Panc1 (cell line): ENCODE results near the gene VAC14. TPM values are rescaled to one million over a fixed set of nuclear protein-coding genes. Genes with fewer than 3 reads are reported as not detected.
A peak's percentile ranks its signal among the peaks of the same experiment; 100 is the strongest.

Experiments used
- ATAC-seq: fragments of 200-7000 bp; cut with Tn5 transposase; 2 replicates; pipeline ENCODE4 v1.9.1; 2020; ENCODE audit warnings: mild to moderate bottlenecking, moderate library complexity
- BruUV-seq: library from RNA; stranded (reverse); fragments of 400-500 nt; replicated peaks from 2 replicates; lab custom pipeline; 2021; lab: Mats Ljungman, UMichigan
- CTCF ChIA-PET: fragments of 300-600 bp; sonication (Branson Sonifier 250); formaldehyde crosslinking; loops from one replicate; lab custom pipeline; 2022; ENCODE audit warnings: antibody characterized with exemption; lab: Charles Lee
- POLR2A ChIA-PET: fragments of 300-600 bp; sonication (Branson Sonifier 250); formaldehyde crosslinking; loops from one replicate; lab custom pipeline; 2022; ENCODE audit warnings: antibody characterized with exemption; lab: Charles Lee
- DNase-seq: peaks from one replicate; pipeline ENCODE4 v3.0.0-alpha.2; 2010; ENCODE audit warnings: low read depth, low spot score
- H3K27ac ChIP-seq: 2 replicates; pipeline ENCODE4 v1.5.1; 2011; ENCODE audit warnings: mild to moderate bottlenecking, low read length, inconsistent platforms
- H3K27me3 ChIP-seq: fragments of 200-500 bp; sonication (Bioruptor generic); 2 replicates; pipeline ENCODE4 v1.6.0; 2014; ENCODE audit warnings: low read length, inconsistent platforms; ENCODE audit not compliant: control insufficient read depth, insufficient read depth
- H3K36me3 ChIP-seq: fragments of 200-500 bp; sonication (Bioruptor generic); 2 replicates; pipeline ENCODE4 v1.5.1; 2014; ENCODE audit warnings: inconsistent platforms, mild to moderate bottlenecking, low read length, moderate library complexity; ENCODE audit not compliant: control insufficient read depth, insufficient read depth
- H3K4me1 ChIP-seq: 2 replicates; pipeline ENCODE4 v1.5.1; 2011; ENCODE audit warnings: inconsistent platforms, mild to moderate bottlenecking, low read length, moderate library complexity; ENCODE audit not compliant: control insufficient read depth, insufficient read depth
- H3K4me3 ChIP-seq, 2 experiments: 2 replicates each; pipeline ENCODE4 v1.5.1; 2011 to 2012; ENCODE audit warnings: low read depth in 2 of 2, low read length in 2 of 2, mild to moderate bottlenecking in 2 of 2, inconsistent platforms in 1 of 2, moderate library complexity in 1 of 2
- H3K9me3 ChIP-seq: fragments of 200-500 bp; sonication (Bioruptor generic); 2 replicates; pipeline ENCODE4 v1.5.1; 2014; ENCODE audit warnings: low read depth, mild to moderate bottlenecking, inconsistent platforms, low read length, moderate library complexity; ENCODE audit not compliant: control insufficient read depth, insufficient read depth
- POLR2AphosphoS5 ChIP-seq: IDR thresholded peaks from 2 replicates; pipeline ENCODE4 v1.6.1; 2012; ENCODE audit warnings: mild to moderate bottlenecking, low read depth, low read length, moderate library complexity
- SIN3A ChIP-seq: IDR thresholded peaks from 2 replicates; pipeline ENCODE4 v1.6.1; 2012; ENCODE audit warnings: low read depth, mild to moderate bottlenecking, low read length, moderate library complexity, borderline replicate concordance; ENCODE audit not compliant: insufficient read depth
- TCF7L2 ChIP-seq: IDR thresholded peaks from 2 replicates; pipeline ENCODE4 v1.6.1; 2011; ENCODE audit warnings: mild to moderate bottlenecking, low read depth, low read length, inconsistent platforms
- in situ Hi-C: cut with HindIII; loops from 2 replicates; pipeline ENCODE4 v1.10.0; 2016; ENCODE audit warnings: low sequenced_read_pairs, low pct_unique_long_range_greater_than_20kb
- intact Hi-C: fragments of 100-400 bp; cut with micrococcal nuclease; formaldehyde crosslinking; loops from one replicate; pipeline ENCODE4 v1.10.0; 2022; ENCODE audit not compliant: unreplicated experiment
- total RNA-seq: library from RNA; stranded (reverse); gene quantifications from one replicate; pipeline ENCODE4 v1.2.1, GENCODE V29; 2021; ENCODE audit not compliant: unreplicated experiment
- TF ChIP-seq, protein P1 (sequence below), 2 experiments: IDR thresholded peaks; 2 replicates each; pipeline ENCODE4 v1.6.1; 2011 to 2012; ENCODE audit warnings: low read depth in 2 of 2, control low read depth in 1 of 2, low read length in 1 of 2, mild to moderate bottlenecking in 1 of 2, moderate library complexity in 1 of 2; ENCODE audit not compliant: insufficient read depth in 1 of 2
- TF ChIP-seq, protein P2 (sequence below): fragments of 450-650 bp; IDR thresholded peaks from 2 replicates; pipeline ENCODE4 v1.5.1; 2017; ENCODE audit warnings: mild to moderate bottlenecking

Gene VAC14
- total RNA-seq, 1 experiment from 2014 or later: 37.9 TPM

DNA sequence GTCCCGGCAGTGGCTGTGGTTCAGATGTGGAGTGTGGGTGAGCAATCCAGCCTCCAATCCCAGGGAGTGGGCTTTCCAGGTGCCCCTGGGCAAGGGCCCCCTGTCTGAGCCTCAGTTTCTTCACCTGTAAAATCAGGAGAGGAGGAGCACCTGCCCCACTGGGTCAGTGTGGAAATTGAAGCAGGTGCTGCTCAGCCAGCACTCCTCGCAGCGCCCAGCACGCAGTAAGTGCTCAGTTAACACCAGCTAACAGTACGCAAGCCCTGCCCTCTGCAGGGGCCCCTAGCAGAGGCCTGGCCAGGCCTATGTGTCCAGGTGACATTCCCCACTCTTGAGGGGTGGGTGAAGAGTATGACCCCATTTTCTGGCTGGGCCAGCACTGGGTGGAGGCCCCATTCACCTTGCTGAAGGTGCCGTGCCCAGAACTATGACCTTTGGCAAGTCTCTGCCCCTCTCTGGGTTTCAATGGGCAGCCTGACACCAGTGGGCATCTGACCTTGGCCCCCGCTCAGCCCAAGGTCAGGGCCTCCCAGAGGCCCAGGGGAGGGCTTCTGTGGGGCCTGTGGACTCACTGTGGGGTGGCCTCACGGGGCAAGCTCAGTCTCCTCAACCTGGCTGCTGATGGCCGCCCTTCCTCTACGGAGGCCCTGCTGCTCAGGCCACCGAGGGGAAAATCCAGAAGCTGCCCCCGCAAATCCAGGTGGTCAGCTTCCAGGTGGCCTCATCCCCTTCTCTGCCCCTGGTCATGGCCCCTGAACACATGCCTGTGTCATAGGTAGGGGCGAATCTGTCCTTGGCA lies 117.6 kb downstream of the VAC14 start:
- Histone ChIP-seq H3K9me3 (no peaks in the 10 kb centered on the region), H3K36me3 (peaks cover 4% of the 10 kb centered on the region; the same call in 1 of the 2 replicates), H3K4me3 (no peak overlapping the region), H3K27ac (no peak overlapping the region; the same call in 1 of the 2 replicates), H3K4me1 (peaks cover 46% of the 10 kb centered on the region), H3K27me3 (no peaks in the 10 kb centered on the region)
- ATAC-seq (no peak), DNase-seq (no peak)
- in situ Hi-C loops: no loop called here
- ChIA-PET CTCF (interaction anchor here (0.6 kb wide), 1 partner anchor 36 kb away, joined by 3 read pairs; no protein-coding TSS in a partner anchor), POLR2A (no interaction called here)
- intact Hi-C loops: loop anchor here (5.0 kb wide), 1 partner anchor 89 kb away; no protein-coding TSS in a partner anchor
- BruUV-seq: TSS peak; percentile 65
- TF ChIP-seq, protein P1, sequence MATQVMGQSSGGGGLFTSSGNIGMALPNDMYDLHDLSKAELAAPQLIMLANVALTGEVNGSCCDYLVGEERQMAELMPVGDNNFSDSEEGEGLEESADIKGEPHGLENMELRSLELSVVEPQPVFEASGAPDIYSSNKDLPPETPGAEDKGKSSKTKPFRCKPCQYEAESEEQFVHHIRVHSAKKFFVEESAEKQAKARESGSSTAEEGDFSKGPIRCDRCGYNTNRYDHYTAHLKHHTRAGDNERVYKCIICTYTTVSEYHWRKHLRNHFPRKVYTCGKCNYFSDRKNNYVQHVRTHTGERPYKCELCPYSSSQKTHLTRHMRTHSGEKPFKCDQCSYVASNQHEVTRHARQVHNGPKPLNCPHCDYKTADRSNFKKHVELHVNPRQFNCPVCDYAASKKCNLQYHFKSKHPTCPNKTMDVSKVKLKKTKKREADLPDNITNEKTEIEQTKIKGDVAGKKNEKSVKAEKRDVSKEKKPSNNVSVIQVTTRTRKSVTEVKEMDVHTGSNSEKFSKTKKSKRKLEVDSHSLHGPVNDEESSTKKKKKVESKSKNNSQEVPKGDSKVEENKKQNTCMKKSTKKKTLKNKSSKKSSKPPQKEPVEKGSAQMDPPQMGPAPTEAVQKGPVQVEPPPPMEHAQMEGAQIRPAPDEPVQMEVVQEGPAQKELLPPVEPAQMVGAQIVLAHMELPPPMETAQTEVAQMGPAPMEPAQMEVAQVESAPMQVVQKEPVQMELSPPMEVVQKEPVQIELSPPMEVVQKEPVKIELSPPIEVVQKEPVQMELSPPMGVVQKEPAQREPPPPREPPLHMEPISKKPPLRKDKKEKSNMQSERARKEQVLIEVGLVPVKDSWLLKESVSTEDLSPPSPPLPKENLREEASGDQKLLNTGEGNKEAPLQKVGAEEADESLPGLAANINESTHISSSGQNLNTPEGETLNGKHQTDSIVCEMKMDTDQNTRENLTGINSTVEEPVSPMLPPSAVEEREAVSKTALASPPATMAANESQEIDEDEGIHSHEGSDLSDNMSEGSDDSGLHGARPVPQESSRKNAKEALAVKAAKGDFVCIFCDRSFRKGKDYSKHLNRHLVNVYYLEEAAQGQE (IDR thresholded peaks at IDR 0.05; ENCODE audit: insufficient read depth in 1 of 2, low read depth in 2 of 2, low read length in 1 of 2): no peak
- TF ChIP-seq POLR2AphosphoS5 (no peak), SIN3A (no peak), TCF7L2 (no peak)
- TF ChIP-seq, protein P2, sequence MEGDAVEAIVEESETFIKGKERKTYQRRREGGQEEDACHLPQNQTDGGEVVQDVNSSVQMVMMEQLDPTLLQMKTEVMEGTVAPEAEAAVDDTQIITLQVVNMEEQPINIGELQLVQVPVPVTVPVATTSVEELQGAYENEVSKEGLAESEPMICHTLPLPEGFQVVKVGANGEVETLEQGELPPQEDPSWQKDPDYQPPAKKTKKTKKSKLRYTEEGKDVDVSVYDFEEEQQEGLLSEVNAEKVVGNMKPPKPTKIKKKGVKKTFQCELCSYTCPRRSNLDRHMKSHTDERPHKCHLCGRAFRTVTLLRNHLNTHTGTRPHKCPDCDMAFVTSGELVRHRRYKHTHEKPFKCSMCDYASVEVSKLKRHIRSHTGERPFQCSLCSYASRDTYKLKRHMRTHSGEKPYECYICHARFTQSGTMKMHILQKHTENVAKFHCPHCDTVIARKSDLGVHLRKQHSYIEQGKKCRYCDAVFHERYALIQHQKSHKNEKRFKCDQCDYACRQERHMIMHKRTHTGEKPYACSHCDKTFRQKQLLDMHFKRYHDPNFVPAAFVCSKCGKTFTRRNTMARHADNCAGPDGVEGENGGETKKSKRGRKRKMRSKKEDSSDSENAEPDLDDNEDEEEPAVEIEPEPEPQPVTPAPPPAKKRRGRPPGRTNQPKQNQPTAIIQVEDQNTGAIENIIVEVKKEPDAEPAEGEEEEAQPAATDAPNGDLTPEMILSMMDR: no peak

DNA sequence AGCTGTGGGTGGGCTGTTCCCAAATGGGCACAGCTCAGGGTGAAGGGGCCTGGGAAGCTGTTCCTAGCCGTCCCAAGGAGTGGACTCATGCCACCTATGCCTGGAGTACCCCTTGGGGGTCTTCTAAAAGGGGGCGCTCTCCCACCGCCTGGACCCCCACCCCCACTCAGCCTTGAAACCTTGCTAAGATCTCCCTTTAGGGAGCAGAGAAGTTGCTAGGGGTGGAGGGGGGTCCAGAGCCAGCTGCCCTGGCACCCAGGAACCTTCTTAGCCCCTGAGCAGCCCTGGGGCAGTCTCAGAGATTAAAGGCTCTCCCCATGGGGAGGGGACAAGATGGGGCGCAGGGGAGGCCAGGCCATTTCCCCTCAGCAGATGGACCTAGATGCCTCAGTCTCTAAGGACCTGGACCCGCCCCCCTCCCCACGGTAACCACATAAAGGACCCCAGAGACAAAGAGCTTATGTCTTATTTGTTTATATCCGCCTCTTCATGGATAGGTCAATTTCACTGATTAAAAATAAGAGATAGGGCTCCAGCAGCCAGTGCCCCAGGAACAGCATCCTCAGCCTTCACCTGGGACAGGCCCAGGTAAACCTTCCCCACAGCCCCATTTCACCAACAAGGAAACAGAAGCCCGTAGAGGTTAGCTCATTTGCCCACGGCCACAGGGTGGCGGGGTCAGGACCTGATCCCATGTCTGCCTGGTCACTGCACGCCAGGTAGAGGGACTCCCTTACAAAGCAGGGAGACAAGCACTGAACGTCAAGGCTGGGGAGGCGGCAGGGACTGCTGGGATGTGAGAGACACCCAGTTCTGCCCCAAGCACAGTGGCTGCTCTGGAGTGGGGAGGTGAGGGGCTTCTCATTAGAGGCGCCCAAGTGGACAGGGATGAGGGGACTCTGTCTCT lies 118.5 kb downstream of the VAC14 start:
- ChIA-PET POLR2A (no interaction called here), CTCF (interaction anchor here (0.6 to 0.8 kb wide), 3 partner anchors 37 to 89 kb away, joined by 3 to 8 read pairs (median 3); no protein-coding TSS in a partner anchor)
- H3K9me3 ChIP-seq: no peaks in the 10 kb centered on the region
- no peaks in the 10 kb centered on the region for H3K27me3 ChIP-seq
- intact Hi-C loops: loop anchor here (5.0 kb wide), 1 partner anchor 90 kb away; no protein-coding TSS in a partner anchor
- in situ Hi-C loops: no loop called here
- peak overlapping the region; percentile 34; the same call in 1 of the 2 replicates for H3K27ac ChIP-seq
- peaks cover 4% of the 10 kb centered on the region; the same call in 1 of the 2 replicates for H3K36me3 ChIP-seq
- no TSS peak for BruUV-seq
- TF ChIP-seq SIN3A (no peak), POLR2AphosphoS5 (no peak), TCF7L2 (no peak)
- TF ChIP-seq, protein P1 (IDR thresholded peaks at IDR 0.05; ENCODE audit: insufficient read depth in 1 of 2, low read depth in 2 of 2, low read length in 1 of 2): no peak
- TF ChIP-seq, protein P2: no peak
- H3K4me1 ChIP-seq: peaks cover 37% of the 10 kb centered on the region
- ATAC-seq (no peak), DNase-seq (no peak)
- H3K4me3 ChIP-seq: no peak overlapping the region
